Measurements from ENCODE around the gene NEMP2. TPM values are rescaled to one million over a fixed set of nuclear protein-coding genes. Genes with fewer than 3 reads are reported as not detected.

NEMP2 gene
- total RNA-seq, 1 donor from 2014 or later, result 3.8 TPM

GRCh38 chr2:190455358-190456095, 79.0 kb downstream of the NEMP2 start:
- ATAC-seq, result no peak

GRCh38 chr2:190454795-190455194, 79.7 kb downstream of the NEMP2 start:
- ATAC-seq, result no peak

Other genes with a start within 250 kb of the NEMP2 start
- gene HIBCH, start 214.9 kb downstream of the NEMP2 start, total RNA-seq, result 39.7 TPM
- 68.7 TPM for gene INPP1, start 191.1 kb downstream of the NEMP2 start, total RNA-seq
- gene MFSD6, start 126.4 kb downstream of the NEMP2 start, total RNA-seq, result 59.2 TPM
- 45.2 TPM for gene NAB1, start 114.4 kb upstream of the NEMP2 start, total RNA-seq

All from esophagus mucosa (tissue), 1 donor.